PFSK-1 (cell line): ENCODE measurements around the gene CHCHD10.

Experiments used
- POLR2AphosphoS5 ChIP-seq: IDR thresholded peaks from 2 replicates; pipeline ENCODE4 v1.6.1; 2012; ENCODE audit warnings: low read depth, mild to moderate bottlenecking, control low read depth, low read length, moderate library complexity
- REST ChIP-seq, 2 experiments: IDR thresholded peaks; 2 replicates each; pipeline versions ENCODE4 v1.6.1 to v1.8.0; 2011 to 2012; ENCODE audit warnings: low read depth in 2 of 2, low read length in 2 of 2, control low read depth in 1 of 2, inconsistent platforms in 1 of 2, mild to moderate bottlenecking in 1 of 2, moderate library complexity in 1 of 2; ENCODE audit not compliant: insufficient read depth in 1 of 2

GRCh38 chr22:23745791-23746190, 22.0 kb downstream of the CHCHD10 start:
- TF ChIP-seq POLR2AphosphoS5 (no peak), REST (IDR thresholded peaks at IDR 0.05; ENCODE audit: insufficient read depth in 1 of 2, low read depth in 2 of 2, low read length in 2 of 2) (no peak)
